ENCODE measurements around the gene XPNPEP2. TPM values are rescaled to one million over a fixed set of nuclear protein-coding genes. Genes with fewer than 3 reads are reported as not detected.

XPNPEP2 gene
- polyA plus RNA-seq, 4 donors: 27.0 to 744 (median 53.7) TPM

DNA sequence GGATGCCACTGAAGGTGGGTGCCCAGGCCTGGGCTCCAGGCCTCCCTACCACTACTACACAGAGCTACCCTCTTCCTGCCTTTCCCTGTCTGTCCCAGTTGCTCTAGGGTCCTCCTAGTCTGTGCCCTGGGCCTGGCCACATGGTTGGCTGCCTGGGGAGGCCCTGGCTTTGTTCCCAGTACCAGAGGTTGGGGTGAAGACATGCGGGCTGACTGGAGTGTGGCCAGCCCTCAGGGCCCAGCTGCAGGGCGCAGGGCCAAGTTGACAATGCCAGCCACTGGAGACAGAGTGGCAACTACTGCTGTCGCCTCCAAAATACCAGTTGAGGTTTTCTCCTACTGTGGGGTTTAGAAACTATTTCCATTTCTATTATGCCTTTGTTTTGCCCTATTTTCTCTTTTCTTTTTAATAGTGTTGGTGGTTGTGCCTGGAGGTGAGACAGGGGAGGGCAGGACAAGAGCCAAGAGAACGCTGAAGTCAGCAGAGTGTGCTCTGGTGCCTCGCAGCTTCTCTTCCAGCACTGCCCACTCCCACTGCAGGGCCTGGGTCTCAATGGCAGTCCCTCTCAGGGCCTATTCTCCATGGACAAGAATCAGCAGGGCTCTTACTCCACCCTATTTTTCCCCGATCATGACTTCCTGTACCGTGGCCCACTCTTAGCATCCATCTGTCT lies 32.2 kb upstream of the XPNPEP2 start:
- WGBS, 3 donors: 62 to 69% (median 67%) methylated on average over 6 to 7 of the region's 7 CpGs

DNA sequence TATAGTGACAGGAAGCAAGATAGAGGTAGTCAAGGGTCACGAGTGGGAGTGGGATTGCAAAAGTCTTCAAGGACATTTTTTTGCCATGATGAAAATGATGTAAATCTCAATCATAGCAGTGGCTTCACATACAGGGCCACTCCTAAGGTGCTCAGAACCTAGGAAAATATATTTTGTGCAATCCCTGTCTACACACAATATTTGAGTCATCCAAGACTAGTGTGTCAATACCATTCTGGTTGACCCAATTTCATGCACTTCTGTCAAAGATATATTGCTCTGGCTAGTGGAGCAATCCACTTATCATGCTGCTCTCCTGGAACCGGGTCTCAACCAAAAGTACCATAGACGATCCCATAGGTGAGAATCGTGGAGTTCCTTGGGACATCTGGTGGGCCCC lies 24.2 kb upstream of the XPNPEP2 start:
- 82 to 93% (median 82%) methylated on average over 4 of the region's 4 CpGs for WGBS, 3 donors
- no peak overlapping the region for H3K4me3 ChIP-seq (ENCODE audit: low read depth in 1 of 3, low read length in 3 of 3)
- H3K27me3 ChIP-seq (ENCODE audit: control insufficient read depth in 3 of 3, insufficient read depth in 3 of 3, low read length in 3 of 3): no peaks in the 10 kb centered on the region
- no peaks in the 10 kb centered on the region for H3K9me3 ChIP-seq (ENCODE audit: control insufficient read depth in 2 of 2, insufficient read depth in 1 of 2, low read depth in 1 of 2, low read length in 1 of 2)
- H3K36me3 ChIP-seq (ENCODE audit: control insufficient read depth in 3 of 3, insufficient read depth in 2 of 3, low read depth in 1 of 3, low read length in 3 of 3): no peaks in the 10 kb centered on the region
- FAIRE-seq: no peak
- no peak overlapping the region for H3K27ac ChIP-seq (ENCODE audit: low read depth in 1 of 3, low read length in 2 of 3)
- H3K4me1 ChIP-seq (ENCODE audit: control insufficient read depth in 3 of 3, insufficient read depth in 2 of 3, low read depth in 1 of 3, low read length in 2 of 3): no peaks in the 10 kb centered on the region
- DNase-seq: no peak

More for the DNA sequence above, 32.2 kb upstream of the XPNPEP2 start:
- Histone ChIP-seq H3K27ac (ENCODE audit: low read depth in 1 of 3, low read length in 2 of 3) (no peak overlapping the region), H3K4me3 (ENCODE audit: low read depth in 1 of 3, low read length in 3 of 3) (no peak overlapping the region), H3K9me3 (ENCODE audit: control insufficient read depth in 2 of 2, insufficient read depth in 1 of 2, low read depth in 1 of 2, low read length in 1 of 2) (no peaks in the 10 kb centered on the region), H3K27me3 (ENCODE audit: control insufficient read depth in 3 of 3, insufficient read depth in 3 of 3, low read length in 3 of 3) (no peaks in the 10 kb centered on the region), H3K4me1 (ENCODE audit: control insufficient read depth in 3 of 3, insufficient read depth in 2 of 3, low read depth in 1 of 3, low read length in 2 of 3) (no peaks in the 10 kb centered on the region), H3K36me3 (ENCODE audit: control insufficient read depth in 3 of 3, insufficient read depth in 2 of 3, low read depth in 1 of 3, low read length in 3 of 3) (no peaks in the 10 kb centered on the region)
- no peak for FAIRE-seq
- no peak for DNase-seq

DNA sequence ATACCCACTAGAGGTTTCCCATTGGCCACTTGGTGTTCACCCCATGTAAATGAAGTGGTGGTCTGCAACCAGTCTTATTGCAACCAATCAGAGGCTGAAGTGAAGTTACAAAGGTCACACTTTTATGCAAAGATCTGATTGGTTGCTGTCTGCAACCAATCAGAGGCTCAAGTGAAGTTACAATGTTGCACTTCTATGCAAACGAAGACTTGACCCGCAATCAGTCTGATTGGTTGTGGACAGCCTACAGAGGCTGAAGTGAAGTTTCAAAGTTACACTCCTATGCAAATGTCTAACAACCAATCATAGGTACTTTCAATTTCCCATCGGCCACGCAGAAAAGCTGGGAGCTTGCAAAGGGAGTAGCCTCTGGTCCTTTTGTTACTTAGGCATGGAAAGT lies 22.3 kb upstream of the XPNPEP2 start:
- no peak overlapping the region for H3K27ac ChIP-seq (ENCODE audit: low read depth in 1 of 3, low read length in 2 of 3)

DNA sequence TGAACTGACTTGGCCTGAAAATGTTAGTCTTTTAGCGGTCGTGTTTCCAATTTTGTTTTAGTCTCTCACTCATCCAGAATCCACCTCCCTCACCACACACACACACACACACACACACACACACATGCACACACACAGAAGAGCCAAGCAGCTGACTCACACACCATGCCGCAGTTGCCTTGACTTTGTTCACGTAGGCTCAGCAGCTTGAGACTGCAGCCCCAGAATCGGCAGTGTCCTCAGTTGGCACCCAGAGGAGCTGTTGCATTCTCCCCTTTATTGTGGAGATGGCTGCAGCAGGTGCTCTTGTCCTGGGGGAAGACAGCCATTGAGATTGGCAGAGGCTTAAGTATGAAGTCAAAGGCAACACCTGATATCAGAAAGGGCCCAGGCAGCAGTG lies 20.9 kb upstream of the XPNPEP2 start:
- Histone ChIP-seq H3K4me3 (ENCODE audit: low read depth in 1 of 3, low read length in 3 of 3) (no peak overlapping the region), H3K36me3 (ENCODE audit: control insufficient read depth in 3 of 3, insufficient read depth in 2 of 3, low read depth in 1 of 3, low read length in 3 of 3) (no peaks in the 10 kb centered on the region), H3K27me3 (ENCODE audit: control insufficient read depth in 3 of 3, insufficient read depth in 3 of 3, low read length in 3 of 3) (no peaks in the 10 kb centered on the region), H3K4me1 (ENCODE audit: control insufficient read depth in 3 of 3, insufficient read depth in 2 of 3, low read depth in 1 of 3, low read length in 2 of 3) (no peaks in the 10 kb centered on the region), H3K27ac (ENCODE audit: low read depth in 1 of 3, low read length in 2 of 3) (no peak overlapping the region), H3K9me3 (ENCODE audit: control insufficient read depth in 2 of 2, insufficient read depth in 1 of 2, low read depth in 1 of 2, low read length in 1 of 2) (no peaks in the 10 kb centered on the region)
- no peak for FAIRE-seq
- WGBS, 3 donors: 75 to 79% (median 76%) methylated on average over 5 of the region's 5 CpGs
- DNase-seq: no peak

More for the DNA sequence above, 22.3 kb upstream of the XPNPEP2 start:
- Histone ChIP-seq H3K36me3 (ENCODE audit: control insufficient read depth in 3 of 3, insufficient read depth in 2 of 3, low read depth in 1 of 3, low read length in 3 of 3) (no peaks in the 10 kb centered on the region), H3K4me1 (ENCODE audit: control insufficient read depth in 3 of 3, insufficient read depth in 2 of 3, low read depth in 1 of 3, low read length in 2 of 3) (no peaks in the 10 kb centered on the region), H3K9me3 (ENCODE audit: control insufficient read depth in 2 of 2, insufficient read depth in 1 of 2, low read depth in 1 of 2, low read length in 1 of 2) (no peaks in the 10 kb centered on the region), H3K4me3 (ENCODE audit: low read depth in 1 of 3, low read length in 3 of 3) (no peak overlapping the region), H3K27me3 (ENCODE audit: control insufficient read depth in 3 of 3, insufficient read depth in 3 of 3, low read length in 3 of 3) (no peaks in the 10 kb centered on the region)
- no peak for FAIRE-seq
- 24 to 69% (median 53%) methylated on average over 4 of the region's 4 CpGs for WGBS, 3 donors
- DNase-seq: peak in 1 of 2 donors; percentile 73

DNA sequence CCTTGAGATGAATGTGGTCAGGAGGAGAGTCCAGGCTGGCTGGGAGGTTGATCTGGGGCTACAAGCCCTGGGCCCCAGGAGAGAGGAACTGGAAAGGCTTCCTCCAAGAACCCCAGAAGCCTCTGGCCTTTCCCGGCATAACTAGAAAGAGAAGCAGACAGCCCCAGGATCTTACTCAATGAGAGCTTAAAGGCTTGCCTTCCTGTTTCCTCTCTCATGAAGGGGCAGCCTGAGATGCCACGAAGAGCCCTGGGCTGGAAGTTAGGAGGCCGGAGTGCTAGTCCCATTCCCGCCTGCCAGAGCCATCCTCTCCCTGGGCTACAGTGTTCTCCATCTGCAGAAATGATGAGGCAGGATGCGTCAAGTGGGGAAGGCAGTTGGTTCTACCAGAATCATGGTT lies 20.1 kb upstream of the XPNPEP2 start:
- DNase-seq (no peak), FAIRE-seq (no peak)
- H3K4me3 ChIP-seq (ENCODE audit: low read depth in 1 of 3, low read length in 3 of 3): no peak overlapping the region
- H3K9me3 ChIP-seq (ENCODE audit: control insufficient read depth in 2 of 2, insufficient read depth in 1 of 2, low read depth in 1 of 2, low read length in 1 of 2): no peaks in the 10 kb centered on the region
- no peaks in the 10 kb centered on the region for H3K27me3 ChIP-seq (ENCODE audit: control insufficient read depth in 3 of 3, insufficient read depth in 3 of 3, low read length in 3 of 3)
- no peak overlapping the region for H3K27ac ChIP-seq (ENCODE audit: low read depth in 1 of 3, low read length in 2 of 3)
- no peaks in the 10 kb centered on the region for H3K4me1 ChIP-seq (ENCODE audit: control insufficient read depth in 3 of 3, insufficient read depth in 2 of 3, low read depth in 1 of 3, low read length in 2 of 3)
- 87 to 97% (median 89%) methylated on average over 4 to 5 of the region's 5 CpGs for WGBS, 3 donors
- no peaks in the 10 kb centered on the region for H3K36me3 ChIP-seq (ENCODE audit: control insufficient read depth in 3 of 3, insufficient read depth in 2 of 3, low read depth in 1 of 3, low read length in 3 of 3)

DNA sequence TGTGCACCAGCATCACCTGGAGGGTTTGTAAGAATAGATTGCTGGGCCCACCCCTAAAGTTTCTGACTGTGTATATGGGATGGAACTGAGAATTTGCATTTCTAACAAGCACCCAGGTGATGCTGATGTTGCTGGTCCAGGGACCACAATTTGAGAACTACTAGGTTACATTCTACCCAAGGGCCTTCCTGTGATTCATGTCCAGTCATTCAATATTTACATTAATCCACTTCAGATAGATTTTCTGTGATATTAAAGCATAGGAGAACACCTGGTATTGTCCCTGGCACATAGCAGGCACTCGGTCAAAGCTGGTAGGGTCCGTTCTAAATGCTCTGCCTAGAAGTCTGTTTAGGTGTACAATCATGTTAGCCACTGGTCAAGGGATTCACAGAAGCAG lies 19.5 kb upstream of the XPNPEP2 start:
- Histone ChIP-seq H3K36me3 (ENCODE audit: control insufficient read depth in 3 of 3, insufficient read depth in 2 of 3, low read depth in 1 of 3, low read length in 3 of 3) (no peaks in the 10 kb centered on the region), H3K9me3 (ENCODE audit: control insufficient read depth in 2 of 2, insufficient read depth in 1 of 2, low read depth in 1 of 2, low read length in 1 of 2) (no peaks in the 10 kb centered on the region), H3K27me3 (ENCODE audit: control insufficient read depth in 3 of 3, insufficient read depth in 3 of 3, low read length in 3 of 3) (no peaks in the 10 kb centered on the region), H3K4me3 (ENCODE audit: low read depth in 1 of 3, low read length in 3 of 3) (no peak overlapping the region), H3K4me1 (ENCODE audit: control insufficient read depth in 3 of 3, insufficient read depth in 2 of 3, low read depth in 1 of 3, low read length in 2 of 3) (no peaks in the 10 kb centered on the region), H3K27ac (ENCODE audit: low read depth in 1 of 3, low read length in 2 of 3) (no peak overlapping the region)
- no peak for DNase-seq
- WGBS, 3 donors: 74 to 95% (median 92%) methylated on average over 2 of the region's 2 CpGs
- no peak for FAIRE-seq

DNA sequence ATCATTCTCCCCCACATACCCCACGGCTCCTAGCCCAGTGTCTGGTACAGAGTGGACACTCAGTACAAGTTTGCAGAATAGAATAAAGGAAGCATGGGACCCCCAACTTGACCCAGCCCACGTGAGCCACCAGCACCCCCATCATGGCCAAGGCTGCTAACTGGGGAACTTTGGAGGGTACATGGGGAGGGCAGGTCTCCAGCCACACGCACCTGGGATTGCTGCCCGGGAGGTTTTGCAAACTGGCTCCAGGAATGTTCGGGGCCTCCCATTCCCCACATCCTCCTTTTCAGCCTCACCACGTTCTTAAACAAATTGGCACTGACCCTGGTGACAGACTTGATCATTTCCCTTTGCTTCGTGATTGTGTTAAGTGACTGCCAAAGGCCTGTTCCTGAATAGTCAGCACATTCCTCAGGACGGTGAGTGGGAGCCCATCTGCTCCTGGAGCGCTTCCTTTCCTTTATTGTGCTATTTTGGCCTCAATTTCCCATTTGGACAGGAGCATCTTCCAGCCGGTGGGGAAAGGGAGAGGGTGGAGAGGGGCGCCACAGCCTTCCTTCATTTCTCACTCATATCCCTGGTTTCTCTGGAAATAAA lies 18.7 kb upstream of the XPNPEP2 start:
- WGBS, 3 donors: 64 to 84% (median 73%) methylated on average over 11 of the region's 11 CpGs
- Histone ChIP-seq H3K27me3 (ENCODE audit: control insufficient read depth in 3 of 3, insufficient read depth in 3 of 3, low read length in 3 of 3) (no peaks in the 10 kb centered on the region), H3K4me3 (ENCODE audit: low read depth in 1 of 3, low read length in 3 of 3) (no peak overlapping the region), H3K9me3 (ENCODE audit: control insufficient read depth in 2 of 2, insufficient read depth in 1 of 2, low read depth in 1 of 2, low read length in 1 of 2) (no peaks in the 10 kb centered on the region), H3K4me1 (ENCODE audit: control insufficient read depth in 3 of 3, insufficient read depth in 2 of 3, low read depth in 1 of 3, low read length in 2 of 3) (no peaks in the 10 kb centered on the region), H3K36me3 (ENCODE audit: control insufficient read depth in 3 of 3, insufficient read depth in 2 of 3, low read depth in 1 of 3, low read length in 3 of 3) (no peaks in the 10 kb centered on the region), H3K27ac (ENCODE audit: low read depth in 1 of 3, low read length in 2 of 3) (no peak overlapping the region)
- no peak for DNase-seq
- no peak for FAIRE-seq

DNA sequence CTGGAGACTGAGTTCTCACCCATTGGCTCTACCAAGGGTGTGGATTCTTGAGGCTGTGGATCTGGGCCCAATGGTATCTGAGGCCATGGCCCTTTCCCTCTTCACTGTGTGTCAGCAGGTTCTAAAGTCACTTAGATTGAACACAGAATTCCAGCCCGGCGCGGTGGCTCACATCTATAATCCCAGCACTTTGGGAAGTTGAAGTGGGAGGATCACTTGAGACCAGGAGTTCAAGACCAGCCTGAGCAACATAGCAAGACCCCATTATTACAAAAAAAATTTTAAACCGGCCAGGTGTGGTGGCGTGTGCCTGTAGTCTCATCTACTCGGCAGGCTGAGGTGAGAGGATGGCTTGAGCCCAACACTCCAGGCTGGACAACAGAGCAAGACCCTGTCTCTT lies 18.0 kb upstream of the XPNPEP2 start:
- Histone ChIP-seq H3K4me1 (ENCODE audit: control insufficient read depth in 3 of 3, insufficient read depth in 2 of 3, low read depth in 1 of 3, low read length in 2 of 3) (no peaks in the 10 kb centered on the region), H3K27ac (ENCODE audit: low read depth in 1 of 3, low read length in 2 of 3) (no peak overlapping the region), H3K27me3 (ENCODE audit: control insufficient read depth in 3 of 3, insufficient read depth in 3 of 3, low read length in 3 of 3) (no peaks in the 10 kb centered on the region), H3K4me3 (ENCODE audit: low read depth in 1 of 3, low read length in 3 of 3) (no peak overlapping the region), H3K36me3 (ENCODE audit: control insufficient read depth in 3 of 3, insufficient read depth in 2 of 3, low read depth in 1 of 3, low read length in 3 of 3) (no peaks in the 10 kb centered on the region), H3K9me3 (ENCODE audit: control insufficient read depth in 2 of 2, insufficient read depth in 1 of 2, low read depth in 1 of 2, low read length in 1 of 2) (no peaks in the 10 kb centered on the region)
- FAIRE-seq (no peak), DNase-seq (no peak)
- WGBS, 3 donors: 89 to 98% (median 97%) methylated on average over 6 of the region's 6 CpGs

DNA sequence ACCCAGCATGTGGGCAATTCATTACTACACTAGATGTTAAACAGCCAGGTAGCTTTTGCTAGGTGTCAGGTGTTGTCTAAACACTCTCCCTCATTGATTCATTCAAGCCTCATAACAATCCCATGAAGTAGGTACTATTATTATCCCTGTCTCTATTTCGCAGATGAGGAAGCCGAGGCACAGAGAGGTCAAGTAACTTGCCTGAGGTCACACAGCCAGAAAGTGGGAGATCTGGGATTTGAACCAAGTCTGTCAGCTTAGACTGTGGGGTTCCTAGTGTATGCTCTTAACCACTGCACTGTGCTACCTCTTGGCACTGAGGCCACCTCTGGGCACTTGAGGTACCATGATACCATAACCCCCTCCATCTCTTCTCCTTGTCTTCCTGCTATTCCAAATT lies 17.4 kb upstream of the XPNPEP2 start:
- H3K36me3 ChIP-seq (ENCODE audit: control insufficient read depth in 3 of 3, insufficient read depth in 2 of 3, low read depth in 1 of 3, low read length in 3 of 3): no peaks in the 10 kb centered on the region
- no peaks in the 10 kb centered on the region for H3K9me3 ChIP-seq (ENCODE audit: control insufficient read depth in 2 of 2, insufficient read depth in 1 of 2, low read depth in 1 of 2, low read length in 1 of 2)
- H3K4me3 ChIP-seq (ENCODE audit: low read depth in 1 of 3, low read length in 3 of 3): no peak overlapping the region
- H3K27ac ChIP-seq (ENCODE audit: low read depth in 1 of 3, low read length in 2 of 3): no peak overlapping the region
- 81 to 97% (median 95%) methylated on average over 2 of the region's 2 CpGs for WGBS, 3 donors
- H3K27me3 ChIP-seq (ENCODE audit: control insufficient read depth in 3 of 3, insufficient read depth in 3 of 3, low read length in 3 of 3): no peaks in the 10 kb centered on the region
- no peaks in the 10 kb centered on the region for H3K4me1 ChIP-seq (ENCODE audit: control insufficient read depth in 3 of 3, insufficient read depth in 2 of 3, low read depth in 1 of 3, low read length in 2 of 3)
- DNase-seq: no peak
- FAIRE-seq: no peak

Measured in small intestine (tissue), 7 donors.